Stimulated activated CD8-positive, alpha-beta memory T cell treated with anti-CD3 and anti-CD28 coated beads, Interleukin-4, amount 100 ng/mL, for 1 hour (primary cell): ENCODE measurements around the gene ATP13A5.

Experiments used
- DNase-seq, 2 donors: peaks; one replicate each; pipeline ENCODE4 v3.0.0-alpha.2; 2020; ENCODE audit warnings: low read depth in 2 of 2, low spot score in 1 of 2

The ATP13A5 gene

GRCh38 chr3:193347521-193348501 is 30.7 kb downstream of the ATP13A5 start:
- no peak for DNase-seq

- no peak for DNase-seq
Measured at GRCh38 chr3:193346259-193346658, 32.3 kb downstream of the ATP13A5 start.

- no peak for DNase-seq
Measured at GRCh38 chr3:193345431-193345830, 33.1 kb downstream of the ATP13A5 start.

GRCh38 chr3:193344486-193344885 is 34.1 kb downstream of the ATP13A5 start:
- DNase-seq = no peak

- no peak for DNase-seq
Measured at GRCh38 chr3:193343726-193344222, 34.8 kb downstream of the ATP13A5 start.

- no peak for DNase-seq
Measured at GRCh38 chr3:193342551-193342950, 36.0 kb downstream of the ATP13A5 start.

- DNase-seq = no peak
Measured at GRCh38 chr3:193335031-193335430, 43.5 kb downstream of the ATP13A5 start.

- DNase-seq = no peak
Measured at GRCh38 chr3:193333229-193333628, 45.3 kb downstream of the ATP13A5 start.

- DNase-seq = no peak
Measured at GRCh38 chr3:193330555-193331204, 47.9 kb downstream of the ATP13A5 start.

- DNase-seq = no peak
Measured at GRCh38 chr3:193317682-193318300, 60.8 kb downstream of the ATP13A5 start.

GRCh38 chr3:193314161-193314560 is 64.4 kb downstream of the ATP13A5 start:
- no peak for DNase-seq

- no peak for DNase-seq
Measured at GRCh38 chr3:193313061-193313958, 65.2 kb downstream of the ATP13A5 start.

- no peak for DNase-seq
Measured at GRCh38 chr3:193310914-193311723, 67.4 kb downstream of the ATP13A5 start.

- no peak for DNase-seq
Measured at GRCh38 chr3:193305356-193305755, 73.2 kb downstream of the ATP13A5 start.

GRCh38 chr3:193301433-193301832 is 77.1 kb downstream of the ATP13A5 start:
- DNase-seq = no peak

- no peak for DNase-seq
Measured at GRCh38 chr3:193297421-193297820, 81.1 kb downstream of the ATP13A5 start.

GRCh38 chr3:193295985-193296384 is 82.6 kb downstream of the ATP13A5 start:
- DNase-seq = no peak

GRCh38 chr3:193292386-193292785 is 86.2 kb downstream of the ATP13A5 start:
- DNase-seq = no peak

- no peak for DNase-seq
Measured at GRCh38 chr3:193271101-193271840, 107.3 kb downstream of the ATP13A5 start.
